T47D (cell line): ENCODE measurements around the gene SPACA5.
"Not testable (repeated sequence)": the region's sequence is repeated elsewhere in the genome, so short reads cannot be mapped to it uniquely, and the experiment has no call there.

ENCODE experiments used
- DNase-seq, 2 experiments: peaks; one replicate each; pipeline versions ENCODE4 v3.0.0 to v3.0.0-alpha.2; 2011 to 2012; ENCODE audit warnings: low read depth in 1 of 2, low spot score in 1 of 2
- JUND ChIP-seq: IDR thresholded peaks from 2 replicates; pipeline ENCODE4 v1.6.1; 2012; ENCODE audit warnings: low read depth
- in situ Hi-C: cut with HindIII; loops from 2 replicates; pipeline ENCODE4 v1.10.0; 2016; ENCODE audit warnings: low sequenced_read_pairs, low pct_unique_long_range_greater_than_20kb

SPACA5 gene

DNA sequence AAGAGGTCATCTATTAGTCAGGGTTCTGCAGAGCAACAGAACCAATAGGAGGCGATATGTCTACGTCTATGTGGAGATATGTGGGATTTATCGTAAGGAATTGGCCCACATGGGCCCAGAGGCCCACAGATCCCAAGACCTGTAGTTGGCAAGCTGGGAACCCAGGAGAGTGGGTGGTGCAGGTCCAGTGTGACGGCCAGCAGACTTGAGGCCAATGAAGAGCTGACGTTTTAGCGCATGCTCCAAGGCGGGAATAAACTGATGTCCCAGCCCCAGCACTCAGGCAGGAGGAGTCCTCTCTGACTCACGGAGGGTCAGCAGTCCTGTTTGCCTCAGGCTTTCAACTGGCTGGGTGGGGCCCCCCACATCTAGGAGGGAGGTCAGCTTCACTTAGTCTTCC is 21.3 kb downstream of the SPACA5 start:
- in situ Hi-C loops = no loop called here
- TF ChIP-seq JUND = no peak
- DNase-seq = no peak

DNA sequence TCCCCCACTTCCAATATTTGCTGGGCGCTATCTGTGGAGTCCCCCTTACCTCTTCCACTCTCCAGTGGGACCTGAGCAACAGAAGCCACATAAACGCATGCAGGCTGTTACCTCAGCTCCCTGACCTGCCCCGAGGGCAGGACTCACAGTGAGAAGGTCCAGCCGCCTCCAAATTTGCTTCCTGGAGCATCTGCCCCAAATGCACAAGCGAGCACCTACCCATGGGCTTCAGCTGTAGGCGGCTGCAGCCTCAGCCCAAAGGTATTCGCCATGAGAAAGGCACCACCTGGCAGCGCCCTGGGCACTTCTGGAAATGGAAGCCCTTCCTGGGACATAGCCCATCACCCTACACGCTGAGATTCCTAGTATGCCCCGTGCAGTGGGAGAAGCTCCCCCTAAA is 23.4 kb downstream of the SPACA5 start:
- no peak for TF ChIP-seq JUND
- in situ Hi-C loops = no loop called here
- no peak for DNase-seq

DNA sequence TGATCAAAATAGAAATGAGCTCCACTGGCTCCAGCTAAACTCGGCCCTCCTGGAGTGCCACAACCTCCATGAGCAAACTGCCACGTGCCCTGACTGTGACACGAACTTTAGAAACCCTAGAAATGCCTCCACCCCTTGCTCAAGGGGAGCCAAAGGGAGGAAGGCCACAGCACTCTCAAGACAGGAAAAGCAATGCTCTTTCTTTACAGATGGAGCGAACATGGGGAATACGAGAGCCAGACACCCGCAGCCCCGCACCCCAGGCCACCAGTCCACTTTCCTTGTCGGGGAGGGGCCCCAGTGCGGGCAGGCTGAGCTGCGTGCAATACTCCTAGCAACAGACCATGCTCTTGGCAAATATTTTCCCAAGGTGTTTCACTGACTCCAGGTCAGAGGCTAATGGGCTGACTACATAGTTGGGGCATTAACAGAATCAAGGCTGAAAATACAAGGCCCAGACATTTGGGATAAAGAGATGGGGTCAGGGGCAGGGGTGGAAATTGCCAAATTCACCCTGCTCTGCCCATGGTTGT is 23.9 kb downstream of the SPACA5 start:
- DNase-seq, in situ Hi-C loops: not testable (repeated sequence)

DNA sequence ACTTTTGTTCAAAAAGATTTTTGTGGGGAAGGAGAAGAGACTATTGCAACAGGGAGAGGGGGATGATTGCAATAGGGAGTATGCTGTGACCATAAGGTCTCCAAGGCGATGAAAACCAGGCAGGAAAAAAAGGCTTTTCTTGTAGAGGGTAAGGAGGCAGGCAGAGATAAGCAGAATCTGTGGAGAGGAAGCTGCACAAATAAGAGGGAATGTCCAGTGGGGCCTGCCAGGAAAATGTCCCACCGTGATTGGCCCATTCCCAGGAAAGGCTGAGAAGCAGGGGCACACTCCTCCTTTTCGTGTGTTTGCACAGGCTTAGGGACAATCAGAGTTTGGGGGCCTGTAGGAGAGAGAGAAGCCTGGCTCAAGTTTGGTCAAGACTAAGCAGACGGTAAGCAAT is 29.1 kb downstream of the SPACA5 start:
- in situ Hi-C loops = no loop called here
- no peak for TF ChIP-seq JUND
- DNase-seq = no peak

DNA sequence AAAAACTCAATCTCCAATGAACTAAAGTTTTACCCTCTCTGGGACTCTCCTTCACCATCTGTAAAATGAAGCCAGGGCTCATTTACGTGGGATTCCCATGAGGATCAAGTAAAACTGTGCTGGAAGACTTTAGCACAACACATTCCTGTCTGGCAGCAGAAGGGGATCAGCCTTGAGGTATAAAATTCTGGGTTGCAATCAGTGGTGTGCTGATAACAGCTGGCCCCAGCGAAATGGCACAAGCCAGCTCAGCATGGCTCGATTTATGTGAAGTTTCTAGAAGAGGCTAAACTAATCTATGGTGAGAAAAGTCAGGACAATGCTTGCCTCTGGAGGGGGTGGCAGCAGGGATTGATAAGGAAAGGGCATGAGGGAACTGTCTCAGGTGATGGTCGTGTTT is 36.3 kb downstream of the SPACA5 start:
- no peak for TF ChIP-seq JUND
- no peak for DNase-seq
- in situ Hi-C loops = no loop called here

DNA sequence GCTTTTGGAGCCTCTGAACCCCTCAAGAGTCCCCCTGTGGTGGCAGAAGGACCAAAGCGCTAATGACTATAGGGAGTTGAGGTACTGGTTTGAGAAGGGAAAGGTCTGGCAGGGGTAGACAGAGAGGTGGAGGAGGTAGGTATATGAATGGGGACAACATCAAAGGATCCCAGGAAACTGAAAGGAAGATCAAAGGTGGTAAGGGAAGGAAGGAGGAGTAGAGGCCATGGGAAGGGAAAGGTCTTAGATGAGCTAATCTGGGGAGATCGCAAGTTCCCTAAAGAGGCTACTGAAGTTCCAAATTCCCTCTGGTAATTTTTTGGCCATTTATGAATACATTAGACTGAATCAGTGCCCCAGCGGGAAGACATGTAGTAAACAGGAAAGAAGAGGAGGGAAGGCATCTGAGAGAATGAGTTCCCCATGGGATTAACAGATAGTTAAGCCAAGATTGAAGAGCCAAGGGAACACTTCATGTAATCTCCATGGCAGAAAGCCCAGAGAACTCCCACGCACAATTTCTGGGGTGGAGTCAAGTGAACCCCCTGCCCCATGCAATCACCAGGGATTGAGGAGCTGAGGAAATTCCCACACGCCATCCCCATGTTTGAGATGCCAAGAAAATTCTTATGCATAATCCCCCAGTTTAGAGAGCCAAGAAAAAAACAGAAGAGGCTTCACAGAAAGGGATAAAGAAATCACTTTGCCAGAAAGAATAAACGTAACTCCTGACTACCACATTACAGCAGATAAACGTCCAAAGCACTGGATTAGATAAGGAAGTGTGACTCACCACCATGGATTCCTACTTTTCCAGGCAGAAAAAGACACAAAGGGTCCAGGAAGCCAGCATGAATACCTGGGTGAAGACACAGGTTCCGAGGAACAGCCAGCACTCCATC is 38.9 kb downstream of the SPACA5 start:
- DNase-seq = no peak
- TF ChIP-seq JUND = no peak
- in situ Hi-C loops = no loop called here

DNA sequence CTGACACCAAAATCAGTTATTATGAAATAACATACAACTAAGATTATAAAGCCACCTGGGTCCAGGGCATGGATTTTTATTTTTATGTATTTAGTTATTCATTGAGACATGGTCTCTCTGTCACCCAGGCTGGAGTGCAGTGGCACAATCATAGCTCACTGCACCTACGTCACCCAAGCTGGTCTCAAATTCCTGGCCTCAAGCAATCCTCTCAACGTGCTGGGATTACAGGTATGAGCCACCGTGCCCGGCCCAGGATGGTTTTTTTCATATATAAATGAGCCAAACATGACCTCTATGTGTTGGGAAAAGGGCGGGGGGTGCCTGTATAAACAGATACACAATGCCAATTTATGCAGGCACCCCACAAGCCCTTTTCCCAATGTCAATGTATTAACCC is 40.1 kb downstream of the SPACA5 start:
- no peak for TF ChIP-seq JUND
- DNase-seq = no peak
- in situ Hi-C loops = no loop called here

DNA sequence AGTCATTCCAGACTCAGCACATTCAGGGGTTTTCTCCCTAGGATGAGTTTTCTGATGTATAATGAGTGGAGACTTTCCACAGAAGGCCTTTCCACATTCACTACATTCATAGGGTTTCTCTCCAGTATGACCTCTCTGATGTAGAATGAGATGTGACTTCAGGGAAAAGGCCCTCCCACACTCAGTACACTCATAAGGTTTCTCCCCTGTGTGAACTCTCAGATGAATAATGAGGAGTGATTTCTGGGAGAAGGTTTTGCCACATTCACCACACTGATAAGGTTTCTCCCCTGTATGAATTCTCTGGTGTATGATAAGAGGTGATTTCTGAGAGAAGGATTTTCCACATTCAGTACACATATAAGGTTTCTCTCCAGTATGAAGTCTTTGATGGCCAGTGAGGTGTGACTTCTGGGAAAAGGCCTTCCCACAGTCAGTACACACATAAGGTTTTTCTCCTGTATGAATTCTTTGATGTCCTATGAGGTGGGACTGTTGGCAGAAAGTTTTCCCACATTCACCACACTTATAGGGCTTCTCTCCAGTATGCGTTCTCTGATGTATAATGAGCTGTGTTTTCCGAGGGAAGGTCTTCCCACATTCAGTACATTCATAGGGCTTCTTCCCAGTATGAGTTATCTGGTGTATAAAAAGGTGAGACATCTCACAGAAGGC is 52.0 kb downstream of the SPACA5 start:
- in situ Hi-C loops = no loop called here

DNA sequence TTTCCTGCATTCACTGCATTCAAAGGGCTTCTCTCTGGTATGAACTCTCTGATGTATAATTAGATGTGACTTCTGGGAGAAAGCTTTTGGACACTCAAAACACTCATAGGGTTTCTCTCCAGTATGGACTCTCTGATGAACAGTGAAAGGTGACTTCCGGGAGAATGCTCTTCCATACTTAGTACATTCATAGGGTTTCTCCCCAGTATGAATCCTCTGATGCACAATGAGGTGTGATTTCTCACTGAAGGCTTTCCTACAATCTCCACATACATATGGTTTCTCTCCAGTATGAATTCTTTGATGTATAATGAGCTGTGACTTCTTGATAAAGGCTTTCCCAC is 52.5 kb downstream of the SPACA5 start:
- no peak for TF ChIP-seq JUND
- in situ Hi-C loops = no loop called here
- DNase-seq = no peak

More for the DNA sequence above, 52.0 kb downstream of the SPACA5 start:
- no peak for TF ChIP-seq JUND
- no peak for DNase-seq
